GM12878 (cell line): ENCODE measurements around the gene ORAI1. TPM values are rescaled to one million over a fixed set of nuclear protein-coding genes. Genes with fewer than 3 reads are reported as not detected.

Source experiments
- BHLHE40 ChIP-seq, 2 experiments: fragments of 450-650 bp in 1 of 2; IDR thresholded peaks; 2 replicates each; pipeline ENCODE4 v1.6.1; 2011 to 2017; ENCODE audit warnings: low read depth in 2 of 2, borderline replicate concordance in 1 of 2, improper control_type of control experiment in 1 of 2, low read length in 1 of 2, mild to moderate bottlenecking in 1 of 2
- CEBPB ChIP-seq, 2 experiments: fragments of 150-350 bp in 1 of 2; IDR thresholded peaks; 2 replicates each; pipeline ENCODE4 v1.6.1; 2012 to 2014; ENCODE audit warnings: low read depth in 2 of 2, low read length in 2 of 2, borderline replicate concordance in 1 of 2, inconsistent platforms in 1 of 2
- CHD1 ChIP-seq: IDR thresholded peaks from 2 replicates; pipeline ENCODE4 v1.6.1; 2012; ENCODE audit warnings: low read depth, low read length, improper control_type of control experiment
- CHD4 ChIP-seq: fragments of 200-600 bp; sonication (generic); IDR thresholded peaks from 2 replicates; pipeline ENCODE4 v1.6.1; 2016; ENCODE audit warnings: mild to moderate bottlenecking
- CREM ChIP-seq: IDR thresholded peaks from 2 replicates; pipeline ENCODE4 v1.6.1; 2014; ENCODE audit warnings: antibody characterized with exemption, low read depth
- E2F8 ChIP-seq: fragments of 450-650 bp; IDR thresholded peaks from 2 replicates; pipeline ENCODE4 v1.6.1; 2018; ENCODE audit warnings: mild to moderate bottlenecking, low read depth, moderate library complexity; ENCODE audit not compliant: partially characterized antibody
- GATAD2B ChIP-seq: fragments of 450-650 bp; conservative IDR thresholded peaks from 2 replicates; pipeline ENCODE4 v1.6.1; 2017; ENCODE audit warnings: low read depth, mild to moderate bottlenecking, moderate library complexity
- IKZF1 ChIP-seq: fragments of 450-650 bp; conservative IDR thresholded peaks from 2 replicates; pipeline ENCODE4 v1.6.1; 2017; ENCODE audit warnings: antibody characterized with exemption, mild to moderate bottlenecking
- LARP7 ChIP-seq: fragments of 450-650 bp; IDR thresholded peaks from 2 replicates; pipeline ENCODE4 v1.6.1; 2017; ENCODE audit warnings: mild to moderate bottlenecking
- NRF1 ChIP-seq: conservative IDR thresholded peaks from 2 replicates; pipeline ENCODE4 v1.6.1; 2011; ENCODE audit warnings: mild to moderate bottlenecking, low read depth, low read length, improper control_type of control experiment
- RELA ChIP-seq: fragments of 450-650 bp; IDR thresholded peaks from 2 replicates; pipeline ENCODE4 v1.8.0; 2014; ENCODE audit warnings: borderline replicate concordance; ENCODE audit not compliant: partially characterized antibody
- RELB ChIP-seq: fragments of 450-650 bp; IDR thresholded peaks from 2 replicates; pipeline ENCODE4 v1.6.1; 2017; ENCODE audit warnings: low read depth, mild to moderate bottlenecking, moderate library complexity
- SMAD1 ChIP-seq: fragments of 450-650 bp; IDR thresholded peaks from 2 replicates; pipeline ENCODE4 v1.6.1; 2018; ENCODE audit warnings: mild to moderate bottlenecking, low read depth; ENCODE audit not compliant: partially characterized antibody
- SMAD5 ChIP-seq: IDR thresholded peaks from 2 replicates; pipeline ENCODE4 v1.6.1; 2016; ENCODE audit warnings: antibody characterized with exemption, low read depth
- SMARCA5 ChIP-seq: fragments of 450-650 bp; IDR thresholded peaks from 2 replicates; pipeline ENCODE4 v1.6.1; 2017; ENCODE audit warnings: mild to moderate bottlenecking
- SMC3 ChIP-seq: IDR thresholded peaks from 2 replicates; pipeline ENCODE4 v1.6.1; 2011; ENCODE audit warnings: low read length, improper control_type of control experiment, borderline replicate concordance
- SRF ChIP-seq, 2 experiments: IDR thresholded peaks; 2 replicates each; pipeline ENCODE4 v1.6.1; 2011; ENCODE audit warnings: low read depth in 2 of 2, low read length in 2 of 2, mild to moderate bottlenecking in 1 of 2, moderate library complexity in 1 of 2
- polyA plus RNA-seq, 11 experiments: library from polyadenylated mRNA; depleted of rRNA in 4 of 11; unstranded in 6 of 11; stranded (reverse) in 5 of 11; fragments of >200 nt; fragmentation: Nextera tagmentation in 4 of 11; fragmentation: Illumina TruSeq in 1 of 11; extraction: Ambion mirVana in 4 of 11; extraction: Trizol in 1 of 11; gene quantifications; 1 replicate in 1 of 11; 2 replicates in 10 of 11; pipeline versions ENCODE4 v1.2.1 to v1.2.3, GENCODE V29; 2011 to 2016; ENCODE audit warnings: inconsistent platforms in 2 of 11, missing spikeins in 2 of 11, low read depth in 1 of 11
- total RNA-seq, 4 experiments: library from RNA; depleted of rRNA in 3 of 4; stranded (reverse); fragments of >200 nt in 3 of 4; fragmentation: Illumina TruSeq in 1 of 4; extraction: Trizol in 1 of 4; gene quantifications; 2 replicates each; pipeline versions ENCODE4 v1.2.1 to v1.2.3, GENCODE V29; 2013 to 2021
- TF ChIP-seq, protein P1 (sequence below): fragments of 450-650 bp; IDR thresholded peaks from 2 replicates; pipeline ENCODE4 v1.6.1; 2017; ENCODE audit warnings: mild to moderate bottlenecking, low read depth, inconsistent platforms; ENCODE audit not compliant: poor library complexity, severe bottlenecking
- TF ChIP-seq, protein P2 (sequence below): fragments of 450-650 bp; formaldehyde crosslinking; IDR thresholded peaks from 2 replicates; pipeline ENCODE4 v1.4.0; 2020; ENCODE audit warnings: mild to moderate bottlenecking, moderate library complexity

The ORAI1 gene
- total and polyA plus RNA-seq, 10 of the 15 experiments (the other 5 are each of a cell fraction or from before 2014, with no cell fraction given): 5.5 to 33.1 (median 11.8) TPM

- peak; percentile 32; the same call in 1 of the 2 replicates for TF ChIP-seq NRF1
- no peak for TF ChIP-seq CEBPB (IDR thresholded peaks at IDR 0.05; ENCODE audit: borderline replicate concordance in 1 of 2, low read depth in 2 of 2, low read length in 2 of 2)
- TF ChIP-seq SMC3: no peak
- TF ChIP-seq IKZF1: 0 out of 2 replicates have a peak, but pooled peaks have one; percentile 7
- no peak; the same call in 1 of the 2 replicates for TF ChIP-seq CHD1
- no peak for TF ChIP-seq E2F8
- TF ChIP-seq SMAD5: no peak
- no peak for TF ChIP-seq RELA
- no peak for TF ChIP-seq SMARCA5
- no peak for TF ChIP-seq SMAD1
- TF ChIP-seq CREM: peak; percentile 85
- TF ChIP-seq, protein P1, sequence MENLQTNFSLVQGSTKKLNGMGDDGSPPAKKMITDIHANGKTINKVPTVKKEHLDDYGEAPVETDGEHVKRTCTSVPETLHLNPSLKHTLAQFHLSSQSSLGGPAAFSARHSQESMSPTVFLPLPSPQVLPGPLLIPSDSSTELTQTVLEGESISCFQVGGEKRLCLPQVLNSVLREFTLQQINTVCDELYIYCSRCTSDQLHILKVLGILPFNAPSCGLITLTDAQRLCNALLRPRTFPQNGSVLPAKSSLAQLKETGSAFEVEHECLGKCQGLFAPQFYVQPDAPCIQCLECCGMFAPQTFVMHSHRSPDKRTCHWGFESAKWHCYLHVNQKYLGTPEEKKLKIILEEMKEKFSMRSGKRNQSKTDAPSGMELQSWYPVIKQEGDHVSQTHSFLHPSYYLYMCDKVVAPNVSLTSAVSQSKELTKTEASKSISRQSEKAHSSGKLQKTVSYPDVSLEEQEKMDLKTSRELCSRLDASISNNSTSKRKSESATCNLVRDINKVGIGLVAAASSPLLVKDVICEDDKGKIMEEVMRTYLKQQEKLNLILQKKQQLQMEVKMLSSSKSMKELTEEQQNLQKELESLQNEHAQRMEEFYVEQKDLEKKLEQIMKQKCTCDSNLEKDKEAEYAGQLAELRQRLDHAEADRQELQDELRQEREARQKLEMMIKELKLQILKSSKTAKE: peak; percentile 41
- no peak for TF ChIP-seq LARP7
- no peak for TF ChIP-seq SRF (IDR thresholded peaks at IDR 0.05; ENCODE audit: low read depth in 2 of 2, low read length in 2 of 2)
- TF ChIP-seq BHLHE40 (IDR thresholded peaks at IDR 0.05; ENCODE audit: borderline replicate concordance in 1 of 2, low read depth in 2 of 2, low read length in 1 of 2): peak; percentile 40 to 67; a peak in 2 of 4 replicates
- peak; percentile 38 for TF ChIP-seq RELB
- no peak for TF ChIP-seq GATAD2B
- TF ChIP-seq, protein P2, sequence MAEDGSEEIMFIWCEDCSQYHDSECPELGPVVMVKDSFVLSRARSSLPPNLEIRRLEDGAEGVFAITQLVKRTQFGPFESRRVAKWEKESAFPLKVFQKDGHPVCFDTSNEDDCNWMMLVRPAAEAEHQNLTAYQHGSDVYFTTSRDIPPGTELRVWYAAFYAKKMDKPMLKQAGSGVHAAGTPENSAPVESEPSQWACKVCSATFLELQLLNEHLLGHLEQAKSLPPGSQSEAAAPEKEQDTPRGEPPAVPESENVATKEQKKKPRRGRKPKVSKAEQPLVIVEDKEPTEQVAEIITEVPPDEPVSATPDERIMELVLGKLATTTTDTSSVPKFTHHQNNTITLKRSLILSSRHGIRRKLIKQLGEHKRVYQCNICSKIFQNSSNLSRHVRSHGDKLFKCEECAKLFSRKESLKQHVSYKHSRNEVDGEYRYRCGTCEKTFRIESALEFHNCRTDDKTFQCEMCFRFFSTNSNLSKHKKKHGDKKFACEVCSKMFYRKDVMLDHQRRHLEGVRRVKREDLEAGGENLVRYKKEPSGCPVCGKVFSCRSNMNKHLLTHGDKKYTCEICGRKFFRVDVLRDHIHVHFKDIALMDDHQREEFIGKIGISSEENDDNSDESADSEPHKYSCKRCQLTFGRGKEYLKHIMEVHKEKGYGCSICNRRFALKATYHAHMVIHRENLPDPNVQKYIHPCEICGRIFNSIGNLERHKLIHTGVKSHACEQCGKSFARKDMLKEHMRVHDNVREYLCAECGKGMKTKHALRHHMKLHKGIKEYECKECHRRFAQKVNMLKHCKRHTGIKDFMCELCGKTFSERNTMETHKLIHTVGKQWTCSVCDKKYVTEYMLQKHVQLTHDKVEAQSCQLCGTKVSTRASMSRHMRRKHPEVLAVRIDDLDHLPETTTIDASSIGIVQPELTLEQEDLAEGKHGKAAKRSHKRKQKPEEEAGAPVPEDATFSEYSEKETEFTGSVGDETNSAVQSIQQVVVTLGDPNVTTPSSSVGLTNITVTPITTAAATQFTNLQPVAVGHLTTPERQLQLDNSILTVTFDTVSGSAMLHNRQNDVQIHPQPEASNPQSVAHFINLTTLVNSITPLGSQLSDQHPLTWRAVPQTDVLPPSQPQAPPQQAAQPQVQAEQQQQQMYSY (CRISPR knock-in tag): no peak
- TF ChIP-seq CHD4: no peak
These were observed 46.1 kb upstream of the ORAI1 start (continued) for GRCh38 chr12:121579981-121580868.
